ENCODE data around the gene TMEM54.

GRCh38 chr1:32946413-32946812 lies 45.2 kb upstream of the TMEM54 start:
- no peak for TF ChIP-seq CTCF (IDR thresholded peaks at IDR 0.05)
- TF ChIP-seq EZH2phosphoT487 (IDR thresholded peaks at IDR 0.05): no peak
